ENCODE data around the gene CISH.
A peak's percentile ranks its signal among the peaks of the same experiment; 100 is the strongest.

Gene CISH

GRCh38 chr3:50611464-50612233 lies at the start of gene CISH:
Gene CISH (minus strand): TSS chr3:50611774. CDS start chr3:50611650, 124 bp downstream.
- peak; percentile 98 for DNase-seq (ENCODE audit: low read depth)

GRCh38 chr3:50660386-50660785 lies 48.8 kb upstream of the CISH start:
- DNase-seq (ENCODE audit: low read depth) = no peak

GRCh38 chr3:50658831-50659230 lies 47.3 kb upstream of the CISH start:
- DNase-seq (ENCODE audit: low read depth) = no peak

GRCh38 chr3:50658416-50658815 lies 46.8 kb upstream of the CISH start:
- no peak for DNase-seq (ENCODE audit: low read depth)

GRCh38 chr3:50657816-50658215 lies 46.2 kb upstream of the CISH start:
- no peak for DNase-seq (ENCODE audit: low read depth)

- DNase-seq (ENCODE audit: low read depth) = no peak
Measured at GRCh38 chr3:50657407-50657806, 45.8 kb upstream of the CISH start.

GRCh38 chr3:50656417-50657195 lies 45.0 kb upstream of the CISH start:
- DNase-seq (ENCODE audit: low read depth) = no peak

- DNase-seq (ENCODE audit: low read depth) = peak; percentile 26
Measured at GRCh38 chr3:50655009-50655830, 43.6 kb upstream of the CISH start.

GRCh38 chr3:50653937-50654595 lies 42.5 kb upstream of the CISH start:
- DNase-seq (ENCODE audit: low read depth) = no peak

GRCh38 chr3:50652709-50653108 lies 41.1 kb upstream of the CISH start:
- peak; percentile 37 for DNase-seq (ENCODE audit: low read depth)

GRCh38 chr3:50651920-50652529 lies 40.5 kb upstream of the CISH start:
- DNase-seq (ENCODE audit: low read depth) = no peak

GRCh38 chr3:50651445-50651844 lies 39.9 kb upstream of the CISH start:
- DNase-seq (ENCODE audit: low read depth) = no peak

- no peak for DNase-seq (ENCODE audit: low read depth)
Measured at GRCh38 chr3:50650018-50650417, 38.4 kb upstream of the CISH start.

GRCh38 chr3:50649451-50649931 lies 37.9 kb upstream of the CISH start:
- no peak for DNase-seq (ENCODE audit: low read depth)

GRCh38 chr3:50648944-50649343 lies 37.4 kb upstream of the CISH start:
- DNase-seq (ENCODE audit: low read depth) = no peak

GRCh38 chr3:50648313-50648712 lies 36.7 kb upstream of the CISH start:
- no peak for DNase-seq (ENCODE audit: low read depth)

GRCh38 chr3:50645378-50645777 lies 33.8 kb upstream of the CISH start:
- DNase-seq (ENCODE audit: low read depth) = no peak

GRCh38 chr3:50644561-50644960 lies 33.0 kb upstream of the CISH start:
- DNase-seq (ENCODE audit: low read depth) = no peak

- no peak for DNase-seq (ENCODE audit: low read depth)
Measured at GRCh38 chr3:50642382-50642781, 30.8 kb upstream of the CISH start.

- no peak for DNase-seq (ENCODE audit: low read depth)
Measured at GRCh38 chr3:50639055-50639494, 27.5 kb upstream of the CISH start.

GRCh38 chr3:50637945-50638344 lies 26.4 kb upstream of the CISH start:
- no peak for DNase-seq (ENCODE audit: low read depth)
